T-cell (primary cell): ENCODE results near the gene DIRAS1. TPM values are rescaled to one million over a fixed set of nuclear protein-coding genes. Genes with fewer than 3 reads are reported as not detected.
"Not testable (repeated sequence)": the region's sequence is repeated elsewhere in the genome, so short reads cannot be mapped to it uniquely, and the experiment has no call there.

ENCODE experiments used
- ATAC-seq, 4 experiments: fragments of 200-7000 bp in 3 of 4; fragments of 150-1000 bp in 1 of 4; cut with Tn5 transposase; replicated peaks in 1 of 4; 1 replicate in 3 of 4; 2 replicates in 1 of 4; pipeline ENCODE4 v1.10.0; 2021; ENCODE audit warnings: moderate library complexity in 3 of 4, mild to moderate bottlenecking in 2 of 4, moderate number of reproducible peaks in 1 of 4
- CTCF ChIA-PET, 2 donors: fragments of 300-600 bp; sonication (Branson Sonifier 250); formaldehyde crosslinking; loops; one replicate each; lab custom pipeline; 2022; ENCODE audit warnings: antibody characterized with exemption in 2 of 2; lab: Charles Lee
- POLR2A ChIA-PET, 2 donors: fragments of 300-600 bp; sonication (Branson Sonifier 250); formaldehyde crosslinking; loops; one replicate each; lab custom pipeline; 2022; ENCODE audit warnings: antibody characterized with exemption in 2 of 2; lab: Charles Lee
- DNase-seq, 35 experiments: peaks; one replicate each; pipeline versions ENCODE4 v3.0.0 to v3.0.0-alpha.2; 2013 to 2023
- H3K27ac ChIP-seq: one replicate; pipeline ENCODE4 v1.5.1; 2013; ENCODE audit warnings: low read length
- H3K27me3 ChIP-seq, 2 experiments: replicated peaks in 1 of 2; 1 replicate in 1 of 2; 2 replicates in 1 of 2; pipeline versions ENCODE4 v1.6.1 to v1.7.0; 2013; ENCODE audit warnings: low read length in 1 of 2, mixed read lengths in 1 of 2; ENCODE audit not compliant: control insufficient read depth in 2 of 2, insufficient read depth in 2 of 2; ENCODE audit errors: extremely low read depth in 1 of 2
- H3K36me3 ChIP-seq, 2 donors: 1 replicate in 1 of 2; 2 replicates in 1 of 2; pipeline versions ENCODE4 v1.6.1 to v1.7.0; 2013; ENCODE audit warnings: low read length in 1 of 2; ENCODE audit not compliant: control insufficient read depth in 2 of 2, insufficient read depth in 1 of 2; ENCODE audit errors: extremely low read depth in 1 of 2
- H3K4me1 ChIP-seq, 2 experiments: 1 replicate in 1 of 2; 2 replicates in 1 of 2; pipeline versions ENCODE4 v1.6.1 to v1.7.0; 2013; ENCODE audit warnings: low read length in 2 of 2, mixed read lengths in 1 of 2; ENCODE audit not compliant: insufficient read depth in 2 of 2, control insufficient read depth in 1 of 2; ENCODE audit errors: extremely low read depth in 1 of 2
- H3K4me3 ChIP-seq, 2 donors: 1 replicate in 1 of 2; 2 replicates in 1 of 2; pipeline versions ENCODE4 v1.5.1 to v1.7.0; 2013; ENCODE audit warnings: mild to moderate bottlenecking in 2 of 2, low read length in 1 of 2, moderate library complexity in 1 of 2; ENCODE audit not compliant: control insufficient read depth in 1 of 2; ENCODE audit errors: extremely low read depth in 1 of 2
- H3K9me3 ChIP-seq: 2 replicates; pipeline ENCODE4 v1.7.0; 2013
- H3K27ac Mint-ChIP-seq, 2 donors: one replicate each; pipeline ENCODE4 v1.8.0; 2020 to 2021; ENCODE audit warnings: mild to moderate bottlenecking in 2 of 2, mixed read lengths in 2 of 2
- H3K27me3 Mint-ChIP-seq, 2 donors: one replicate each; pipeline ENCODE4 v1.8.0; 2021 to 2022; ENCODE audit warnings: mixed read lengths in 2 of 2
- H3K36me3 Mint-ChIP-seq: one replicate; pipeline ENCODE4 v1.8.0; 2021; ENCODE audit warnings: mixed read lengths
- H3K4me1 Mint-ChIP-seq, 3 donors: one replicate each; pipeline ENCODE4 v1.8.0; 2020 to 2022; ENCODE audit warnings: mixed read lengths in 3 of 3, mild to moderate bottlenecking in 1 of 3
- H3K4me3 Mint-ChIP-seq, 3 donors: one replicate each; pipeline ENCODE4 v1.8.0; 2020 to 2022; ENCODE audit warnings: mild to moderate bottlenecking in 3 of 3, mixed read lengths in 3 of 3, moderate library complexity in 3 of 3
- H3K9me3 Mint-ChIP-seq, 3 donors: one replicate each; pipeline ENCODE4 v1.8.0; 2020 to 2022; ENCODE audit warnings: mixed read lengths in 3 of 3
- WGBS: methylation state at CpG from one replicate; pipeline ENCODE4 v1.1.5; 2013; ENCODE audit warnings: missing lambda C conversion rate; ENCODE audit not compliant: insufficient coverage; 5-methylcytosine and 5-hydroxymethylcytosine counted together
- total RNA-seq, 35 experiments: library from RNA in 6 of 35; stranded (reverse) in 6 of 35; fragments of 120-200 nt in 1 of 35; gene quantifications; one replicate each; pipeline versions ENCODE4 v1.2.1 to v1.2.4 and lab custom pipeline; 2013 to 2026

Gene DIRAS1
- total RNA-seq, 5 donors from 2014 or later (not counting 1 experiment from before 2014, with no cell fraction given): 0.53 to 0.70 (median 0.60) TPM

- Mint-ChIP-seq H3K27me3 (peaks cover 5 to 29% of the 10 kb centered on the region in 2 donors), H3K4me1 (peaks cover 10 to 19% (median 18%) of the 10 kb centered on the region in 3 donors), H3K27ac (no peak overlapping the region), H3K4me3 (no peak overlapping the region), H3K36me3 (peaks cover 6% of the 10 kb centered on the region), H3K9me3 (peaks cover 2 to 11% (median 3%) of the 10 kb centered on the region in 3 donors)
- Histone ChIP-seq H3K27ac (no peak overlapping the region), H3K27me3 (peaks cover 0 to 57% of the 10 kb centered on the region in 2 experiments), H3K36me3 (peaks cover 0 to 4% of the 10 kb centered on the region in 2 donors), H3K4me3 (no peak overlapping the region), H3K9me3 (no peaks in the 10 kb centered on the region), H3K4me1 (peaks cover 4 to 13% of the 10 kb centered on the region in 2 experiments)
- DNase-seq (no peak), ATAC-seq (no peak)
- 78% methylated on average over 10 of the region's 16 CpGs for WGBS
- ChIA-PET CTCF (no interaction called here), POLR2A (no interaction called here)
These were observed 6.5 kb downstream of the DIRAS1 start for GRCh38 chr19:2714531-2715269.

GRCh38 chr19:2714102-2714501 is 7.1 kb downstream of the DIRAS1 start:
- H3K36me3 Mint-ChIP-seq, H3K27ac ChIP-seq, H3K4me3 Mint-ChIP-seq, H3K36me3 ChIP-seq, H3K27ac Mint-ChIP-seq, H3K9me3 ChIP-seq, ATAC-seq, CTCF ChIA-PET, DNase-seq, POLR2A ChIA-PET, H3K4me3 ChIP-seq: not testable (repeated sequence)
- Histone ChIP-seq H3K27me3 (peaks cover 0 to 56% of the 10 kb centered on the region in 2 experiments), H3K4me1 (peaks cover 4 to 13% of the 10 kb centered on the region in 2 experiments)
- Mint-ChIP-seq H3K27me3 (peaks cover 4 to 25% of the 10 kb centered on the region in 2 donors), H3K9me3 (peaks cover 2 to 11% (median 3%) of the 10 kb centered on the region in 3 donors), H3K4me1 (peaks cover 9 to 18% (median 17%) of the 10 kb centered on the region in 3 donors)
- WGBS: 13% methylated on average over 1 of the region's 1 CpG

- H3K27ac Mint-ChIP-seq, H3K36me3 ChIP-seq, H3K4me3 Mint-ChIP-seq, H3K36me3 Mint-ChIP-seq, POLR2A ChIA-PET, ATAC-seq, H3K4me3 ChIP-seq, H3K27ac ChIP-seq, DNase-seq, H3K9me3 ChIP-seq, CTCF ChIA-PET: not testable (repeated sequence)
- H3K27me3 ChIP-seq: peaks cover 0 to 48% of the 10 kb centered on the region in 2 experiments
- Mint-ChIP-seq H3K4me1 (peaks cover 9 to 18% (median 17%) of the 10 kb centered on the region in 3 donors), H3K27me3 (peaks cover 3 to 16% of the 10 kb centered on the region in 2 donors), H3K9me3 (peaks cover 2 to 11% (median 3%) of the 10 kb centered on the region in 3 donors)
- WGBS: 80% methylated on average over 1 of the region's 3 CpGs
- H3K4me1 ChIP-seq: peaks cover 4 to 13% of the 10 kb centered on the region in 2 experiments
These were observed 8.0 kb downstream of the DIRAS1 start for GRCh38 chr19:2713170-2713569.

GRCh38 chr19:2711875-2712205 is 9.3 kb downstream of the DIRAS1 start:
- H3K4me3 Mint-ChIP-seq: peak overlapping the region in 1 of 3 donors; percentile 19
- POLR2A ChIA-PET: no interaction called here
- Histone ChIP-seq H3K27ac (no peak overlapping the region), H3K27me3 (peaks cover 0 to 38% of the 10 kb centered on the region in 2 experiments), H3K9me3 (no peaks in the 10 kb centered on the region), H3K36me3 (peaks cover 0 to 4% of the 10 kb centered on the region in 2 donors), H3K4me3 (no peak overlapping the region), H3K4me1 (peaks cover 4 to 13% of the 10 kb centered on the region in 2 experiments)
- H3K27ac Mint-ChIP-seq: no peak overlapping the region
- peaks cover 6% of the 10 kb centered on the region for H3K36me3 Mint-ChIP-seq
- H3K9me3 Mint-ChIP-seq: peaks cover 2 to 11% (median 3%) of the 10 kb centered on the region in 3 donors
- WGBS: 100% methylated on average over 2 of the region's 5 CpGs
- CTCF ChIA-PET: no interaction called here
- H3K4me1 Mint-ChIP-seq: peaks cover 9 to 18% (median 17%) of the 10 kb centered on the region in 3 donors
- DNase-seq: no peak
- no peak for ATAC-seq
- peaks cover 0 to 14% of the 10 kb centered on the region in 2 donors for H3K27me3 Mint-ChIP-seq

- Histone ChIP-seq H3K4me3 (no peak overlapping the region), H3K4me1 (peaks cover 4 to 13% of the 10 kb centered on the region in 2 experiments), H3K27ac (no peak overlapping the region), H3K27me3 (peaks cover 0 to 33% of the 10 kb centered on the region in 2 experiments), H3K36me3 (peaks cover 0 to 4% of the 10 kb centered on the region in 2 donors), H3K9me3 (no peaks in the 10 kb centered on the region)
- peak overlapping the region in 1 of 3 donors; percentile 19 for H3K4me3 Mint-ChIP-seq
- H3K27ac Mint-ChIP-seq: peak overlapping the region in 1 of 2 donors; percentile 52
- no peak for ATAC-seq
- H3K4me1 Mint-ChIP-seq: peaks cover 9 to 18% (median 17%) of the 10 kb centered on the region in 3 donors
- WGBS: 75% methylated on average over 16 of the region's 17 CpGs
- CTCF ChIA-PET: no interaction called here
- POLR2A ChIA-PET: no interaction called here
- no peak for DNase-seq
- peaks cover 6% of the 10 kb centered on the region for H3K36me3 Mint-ChIP-seq
- peaks cover 0 to 14% of the 10 kb centered on the region in 2 donors for H3K27me3 Mint-ChIP-seq
- H3K9me3 Mint-ChIP-seq: peaks cover 2 to 11% (median 3%) of the 10 kb centered on the region in 3 donors
These were observed 9.8 kb downstream of the DIRAS1 start for GRCh38 chr19:2711172-2711874.

- ATAC-seq (no peak), DNase-seq (no peak)
- H3K27ac ChIP-seq: no peak overlapping the region
- peaks cover 6 to 29% of the 10 kb centered on the region in 2 experiments for H3K4me1 ChIP-seq
- Mint-ChIP-seq H3K9me3 (no peaks in the 10 kb centered on the region), H3K27me3 (peaks cover 0 to 2% of the 10 kb centered on the region in 2 donors), H3K4me1 (peaks cover 14 to 22% (median 17%) of the 10 kb centered on the region in 3 donors), H3K36me3 (no peaks in the 10 kb centered on the region), H3K4me3 (no peak overlapping the region), H3K27ac (no peak overlapping the region)
- ChIA-PET POLR2A (no interaction called here), CTCF (no interaction called here)
- no peak overlapping the region for H3K4me3 ChIP-seq
- peaks cover 0 to 12% of the 10 kb centered on the region in 2 experiments for H3K27me3 ChIP-seq
- H3K9me3 ChIP-seq: no peaks in the 10 kb centered on the region
- H3K36me3 ChIP-seq: no peaks in the 10 kb centered on the region
- WGBS: 100% methylated on average over 2 of the region's 5 CpGs
These were observed 14.9 kb downstream of the DIRAS1 start for GRCh38 chr19:2706251-2706650.
